Activated naive CD8-positive, alpha-beta T cell treated with anti-CD3 and anti-CD28 coated beads, Interleukin-2, amount 10 ng/mL, durations not matched to agents 7 days and 5 days (primary cell): ENCODE data around the gene KCNH2. TPM values are rescaled to one million over a fixed set of nuclear protein-coding genes. Genes with fewer than 3 reads are reported as not detected.
A peak's percentile ranks its signal among the peaks of the same experiment; 100 is the strongest.
"Not testable (repeated sequence)": the region's sequence is repeated elsewhere in the genome, so short reads cannot be mapped to it uniquely, and the experiment has no call there.

Experiments used
- ATAC-seq: fragments of 150-1000 bp; cut with Tn5 transposase; one replicate; pipeline ENCODE4 v1.10.0; 2021; ENCODE audit warnings: low read depth, moderate library complexity
- POLR2A ChIA-PET: fragments of 350-600 bp; sonication (Branson Sonifier 250); formaldehyde crosslinking; loops from one replicate; lab custom pipeline; 2021; ENCODE audit warnings: antibody characterized with exemption; lab: Charles Lee
- DNase-seq: peaks from one replicate; pipeline ENCODE4 v3.0.0; 2021
- H3K27ac Mint-ChIP-seq: one replicate; pipeline ENCODE4 v1.8.0; 2022; ENCODE audit warnings: mild to moderate bottlenecking, mixed read lengths
- H3K27me3 Mint-ChIP-seq: one replicate; pipeline ENCODE4 v1.8.0; 2022; ENCODE audit warnings: mild to moderate bottlenecking, moderate library complexity, mixed read lengths
- H3K36me3 Mint-ChIP-seq: one replicate; pipeline ENCODE4 v1.8.0; 2021; ENCODE audit warnings: mild to moderate bottlenecking, mixed read lengths
- H3K4me1 Mint-ChIP-seq: one replicate; pipeline ENCODE4 v1.8.0; 2021; ENCODE audit warnings: mixed read lengths
- H3K4me3 Mint-ChIP-seq: one replicate; pipeline ENCODE4 v1.8.0; 2022; ENCODE audit warnings: mild to moderate bottlenecking, moderate library complexity, mixed read lengths
- H3K9me3 Mint-ChIP-seq: one replicate; pipeline ENCODE4 v1.8.0; 2021; ENCODE audit warnings: mixed read lengths
- total RNA-seq, 2 experiments: library from RNA; stranded (reverse); gene quantifications; one replicate each; pipeline ENCODE4 v1.2.3, GENCODE V29; 2021

The KCNH2 gene
- under 1 TPM; 0.50 to 0.54 TPM for total RNA-seq

GRCh38 chr7:150978126-150978789 is at the start of gene KCNH2:
Gene KCNH2 (minus strand): TSS chr7:150978321. CDS start chr7:150977913, 408 bp downstream.
- POLR2A ChIA-PET: no interaction called here
- Mint-ChIP-seq H3K9me3 (no peaks in the 10 kb centered on the region), H3K4me3 (peak within 1 kb of the TSS; percentile 80), H3K27ac (peak within 1 kb of the TSS; percentile 74), H3K36me3 (peaks cover 1% of the 10 kb centered on the region), H3K27me3 (peaks cover 65% of the 10 kb centered on the region), H3K4me1 (peaks cover 16% of the 10 kb centered on the region)
- DNase-seq (no peak), ATAC-seq (no peak)

- peaks cover 15% of the 10 kb centered on the region for H3K4me1 Mint-ChIP-seq
- ATAC-seq, H3K9me3 Mint-ChIP-seq, H3K36me3 Mint-ChIP-seq, DNase-seq, H3K27me3 Mint-ChIP-seq: not testable (repeated sequence)
- peak overlapping the region; percentile 92 for H3K27ac Mint-ChIP-seq
- POLR2A ChIA-PET: interaction anchor here (0.6 to 1.7 kb wide), 13 partner anchors 9 to 272 kb away, joined by 3 to 26 read pairs (median 7); partner anchors contain the start of genes FASTK, SLC4A2 and TMUB1
- H3K4me3 Mint-ChIP-seq: peak overlapping the region; percentile 86
Observed at GRCh38 chr7:151027728-151028130, 49.6 kb upstream of the KCNH2 start.

GRCh38 chr7:151026771-151027727 is 48.9 kb upstream of the KCNH2 start:
- Mint-ChIP-seq H3K4me3 (peak overlapping the region; percentile 86), H3K27ac (peak overlapping the region; percentile 92), H3K4me1 (peaks cover 15% of the 10 kb centered on the region)
- not testable (repeated sequence) for H3K36me3 Mint-ChIP-seq, ATAC-seq, H3K27me3 Mint-ChIP-seq, H3K9me3 Mint-ChIP-seq, DNase-seq
- POLR2A ChIA-PET: interaction anchor here (1.0 to 1.7 kb wide), 8 partner anchors 8 to 58 kb away, joined by 3 to 26 read pairs (median 9); partner anchors contain the start of genes SLC4A2 and TMUB1

GRCh38 chr7:151025924-151026671 is 48.0 kb upstream of the KCNH2 start:
- POLR2A ChIA-PET: interaction anchor here (1.6 kb wide), 1 partner anchor 12 kb away, joined by 3 read pairs; no protein-coding TSS in a partner anchor
- Mint-ChIP-seq H3K9me3 (no peaks in the 10 kb centered on the region), H3K27me3 (peaks cover 2% of the 10 kb centered on the region), H3K4me1 (peaks cover 15% of the 10 kb centered on the region), H3K27ac (no peak overlapping the region), H3K36me3 (peaks cover 2% of the 10 kb centered on the region), H3K4me3 (no peak overlapping the region)
- ATAC-seq: no peak
- no peak for DNase-seq

GRCh38 chr7:151024435-151025056 is 46.4 kb upstream of the KCNH2 start, which contains the start of gene ATG9B:
Gene ATG9B (minus strand): TSS chr7:151024494. CDS start chr7:151024423, 71 bp downstream.
- ATAC-seq: no peak
- no peaks in the 10 kb centered on the region for H3K9me3 Mint-ChIP-seq
- no peak within 1 kb of the TSS for H3K27ac Mint-ChIP-seq
- POLR2A ChIA-PET: no interaction called here
- no peak for DNase-seq
- peaks cover 14% of the 10 kb centered on the region for H3K4me1 Mint-ChIP-seq
- H3K36me3 Mint-ChIP-seq: peaks cover 2% of the 10 kb centered on the region
- H3K27me3 Mint-ChIP-seq: peaks cover 13% of the 10 kb centered on the region
- no peak within 1 kb of the TSS for H3K4me3 Mint-ChIP-seq

GRCh38 chr7:151023232-151023631 is 45.1 kb upstream of the KCNH2 start:
- ATAC-seq (no peak), DNase-seq (no peak)
- no peak overlapping the region for H3K27ac Mint-ChIP-seq
- no peaks in the 10 kb centered on the region for H3K9me3 Mint-ChIP-seq
- H3K27me3 Mint-ChIP-seq: peaks cover 18% of the 10 kb centered on the region
- peaks cover 15% of the 10 kb centered on the region for H3K4me1 Mint-ChIP-seq
- H3K36me3 Mint-ChIP-seq: no peaks in the 10 kb centered on the region
- POLR2A ChIA-PET: no interaction called here
- H3K4me3 Mint-ChIP-seq: no peak overlapping the region

- DNase-seq (no peak), ATAC-seq (no peak)
- peaks cover 18% of the 10 kb centered on the region for H3K27me3 Mint-ChIP-seq
- no peak overlapping the region for H3K4me3 Mint-ChIP-seq
- H3K27ac Mint-ChIP-seq: no peak overlapping the region
- peaks cover 30% of the 10 kb centered on the region for H3K4me1 Mint-ChIP-seq
- POLR2A ChIA-PET: interaction anchor here (2.8 to 3.5 kb wide), 2 partner anchors 8 to 10 kb away, joined by 11 to 26 read pairs; partner anchors contain the start of gene ABCB8
- no peaks in the 10 kb centered on the region for H3K9me3 Mint-ChIP-seq
- H3K36me3 Mint-ChIP-seq: no peaks in the 10 kb centered on the region
Observed at GRCh38 chr7:151020231-151020630, 42.1 kb upstream of the KCNH2 start.

- H3K4me1 Mint-ChIP-seq: peaks cover 41% of the 10 kb centered on the region
- no peaks in the 10 kb centered on the region for H3K9me3 Mint-ChIP-seq
- H3K4me3 Mint-ChIP-seq: peak overlapping the region; percentile 46
- ATAC-seq (no peak), DNase-seq (no peak)
- peaks cover 18% of the 10 kb centered on the region for H3K27me3 Mint-ChIP-seq
- H3K27ac Mint-ChIP-seq: peak overlapping the region; percentile 27
- POLR2A ChIA-PET: interaction anchor here (1.0 to 3.5 kb wide), 6 partner anchors 8 to 56 kb away, joined by 3 to 26 read pairs (median 6); partner anchors contain the start of gene ABCB8
- peaks cover 1% of the 10 kb centered on the region for H3K36me3 Mint-ChIP-seq
Observed at GRCh38 chr7:151019130-151019447, 41.0 kb upstream of the KCNH2 start.

- Mint-ChIP-seq H3K36me3 (peaks cover 1% of the 10 kb centered on the region), H3K4me3 (peak overlapping the region; percentile 80), H3K9me3 (no peaks in the 10 kb centered on the region), H3K4me1 (peaks cover 41% of the 10 kb centered on the region), H3K27me3 (peaks cover 18% of the 10 kb centered on the region), H3K27ac (peak overlapping the region; percentile 86)
- ATAC-seq (peak; percentile 20), DNase-seq (peak; percentile 67)
- POLR2A ChIA-PET: interaction anchor here (1.0 to 3.5 kb wide), 6 partner anchors 8 to 55 kb away, joined by 3 to 26 read pairs (median 6); partner anchors contain the start of gene ABCB8
Observed at GRCh38 chr7:151018421-151019129, 40.5 kb upstream of the KCNH2 start.

- peak; percentile 54 for ATAC-seq
- H3K36me3 Mint-ChIP-seq: peaks cover 1% of the 10 kb centered on the region
- H3K9me3 Mint-ChIP-seq: no peaks in the 10 kb centered on the region
- peak overlapping the region; percentile 86 for H3K27ac Mint-ChIP-seq
- H3K4me3 Mint-ChIP-seq: peak overlapping the region; percentile 80
- H3K27me3 Mint-ChIP-seq: peaks cover 18% of the 10 kb centered on the region
- H3K4me1 Mint-ChIP-seq: peaks cover 41% of the 10 kb centered on the region
- peak; percentile 92 for DNase-seq
- POLR2A ChIA-PET: interaction anchor here (1.0 to 3.5 kb wide), 5 partner anchors 7 to 55 kb away, joined by 3 to 26 read pairs (median 8); partner anchors contain the start of gene ABCB8
Observed at GRCh38 chr7:151017953-151018420, 39.9 kb upstream of the KCNH2 start.

GRCh38 chr7:151017370-151017952 is 39.3 kb upstream of the KCNH2 start:
- POLR2A ChIA-PET: interaction anchor here (0.7 to 3.5 kb wide), 3 partner anchors 9 to 20 kb away, joined by 3 to 26 read pairs (median 4); partner anchors contain the start of gene ABCB8
- peaks cover 45% of the 10 kb centered on the region for H3K4me1 Mint-ChIP-seq
- peak overlapping the region; percentile 80 for H3K4me3 Mint-ChIP-seq
- DNase-seq (no peak), ATAC-seq (no peak)
- H3K36me3 Mint-ChIP-seq: peaks cover 4% of the 10 kb centered on the region
- H3K9me3 Mint-ChIP-seq: no peaks in the 10 kb centered on the region
- peaks cover 18% of the 10 kb centered on the region for H3K27me3 Mint-ChIP-seq
- H3K27ac Mint-ChIP-seq: peak overlapping the region; percentile 86
